ENCODE data around the gene BLVRB. TPM values are rescaled to one million over a fixed set of nuclear protein-coding genes. Genes with fewer than 3 reads are reported as not detected.
"Not testable (repeated sequence)": the region's sequence is repeated elsewhere in the genome, so short reads cannot be mapped to it uniquely, and the experiment has no call there.

Gene BLVRB
- total and polyA plus RNA-seq, 2 of the 8 experiments (the other 6 are each of a cell fraction or from before 2014, with no cell fraction given) = 28.7 to 182 TPM

GRCh38 chr19:40464059-40465024, 1.2 kb downstream of the BLVRB start (continued):
- TF ChIP-seq RBBP5 (IDR thresholded peaks at IDR 0.05; ENCODE audit: borderline replicate concordance, low read depth, low read length) = no peak
- peak; percentile 71 for TF ChIP-seq JUND (IDR thresholded peaks at IDR 0.05; ENCODE audit: low read length)
- no peak for TF ChIP-seq SIN3A (conservative IDR thresholded peaks at IDR 0.05 in 1 of 2, IDR thresholded peaks at IDR 0.05 in 1 of 2; ENCODE audit: low read depth in 1 of 2, low read length in 2 of 2)
- no peak for TF ChIP-seq NANOG (IDR thresholded peaks at IDR 0.05; ENCODE audit: insufficient read depth, low read depth, low read length, poor library complexity, severe bottlenecking)

GRCh38 chr19:40463587-40464037, 1.9 kb downstream of the BLVRB start:
- H3K23me2 ChIP-seq (ENCODE audit: low read depth, low read length); H3K14ac ChIP-seq (ENCODE audit: insufficient read length); H3K18ac ChIP-seq (ENCODE audit: extremely low read depth, low read length); H3K4me3 ChIP-seq (ENCODE audit: extremely low read depth in 1 of 4, insufficient read depth in 2 of 4, low read depth in 3 of 4, low read length in 4 of 4); H3K36me3 ChIP-seq (ENCODE audit: control insufficient read depth in 2 of 4, insufficient read depth in 4 of 4, low read length in 3 of 4); H3K9ac ChIP-seq (replicated peaks in 1 of 4; ENCODE audit: extremely low read depth in 1 of 4, low read depth in 3 of 4, low read length in 3 of 4); DNase-seq (ENCODE audit: low read depth in 1 of 2, low spot score in 2 of 2); H2BK5ac ChIP-seq (ENCODE audit: low read depth, low read length); H2BK120ac ChIP-seq (replicated peaks; ENCODE audit: low read depth, low read length); H3K4ac ChIP-seq (replicated peaks; ENCODE audit: insufficient read length, low read depth, low read length); H2BK20ac ChIP-seq (ENCODE audit: low read length); H2AFZ ChIP-seq (ENCODE audit: low read length); H2BK15ac ChIP-seq (ENCODE audit: low read length); H2AK5ac ChIP-seq (ENCODE audit: low read depth, low read length); H2BK12ac ChIP-seq (ENCODE audit: low read depth, low read length); H3K27ac ChIP-seq (ENCODE audit: low read depth, low read length); FAIRE-seq; H3K56ac ChIP-seq (replicated peaks; ENCODE audit: insufficient read length, low read depth, low read length); H4K20me1 ChIP-seq (replicated peaks in 1 of 2; ENCODE audit: control insufficient read depth in 1 of 2, insufficient read depth in 2 of 2, low read length in 2 of 2); H3K9me3 ChIP-seq (ENCODE audit: insufficient read depth in 2 of 2, low read depth in 1 of 2, low read length in 1 of 2); H3K79me1 ChIP-seq (ENCODE audit: low read depth, low read length); H3K4me2 ChIP-seq (ENCODE audit: insufficient read depth in 1 of 2, low read depth in 2 of 2, low read length in 2 of 2); H4K5ac ChIP-seq (ENCODE audit: insufficient read length, low read depth, low read length); H3K79me2 ChIP-seq (ENCODE audit: control insufficient read depth in 1 of 2, insufficient read depth in 2 of 2, low read length in 2 of 2); H4K8ac ChIP-seq (ENCODE audit: extremely low read depth, insufficient read depth, low read length); H4K91ac ChIP-seq (replicated peaks; ENCODE audit: insufficient read length, low read length); H3K23ac ChIP-seq (ENCODE audit: insufficient read length): not testable (repeated sequence)
- Histone ChIP-seq H3K27me3 (replicated peaks in 1 of 4; ENCODE audit: control insufficient read depth in 3 of 4, extremely low read depth in 1 of 4, insufficient read depth in 3 of 4, low read length in 3 of 4) (peaks cover 12 to 24% (median 22%) of the 10 kb centered on the region in 4 experiments), H3K4me1 (replicated peaks in 1 of 4; ENCODE audit: control insufficient read depth in 3 of 4, insufficient read depth in 4 of 4, low read length in 3 of 4) (peaks cover 0 to 15% (median 8%) of the 10 kb centered on the region in 4 experiments; a peak in 6 of 7 replicates)
- ChIA-PET CTCF (ENCODE audit: partially characterized antibody) (interaction anchor here (0.6 to 7.9 kb wide), 45 partner anchors 7 to 317 kb away, joined by 3 to 49 read pairs (median 5); partner anchors contain the start of genes PRX and SERTAD1), POLR2A (ENCODE audit: partially characterized antibody) (interaction anchor here (1.2 to 5.3 kb wide), 4 partner anchors 12 to 43 kb away, joined by 3 to 25 read pairs (median 8); partner anchors contain the start of gene SERTAD3)
- WGBS, 2 experiments (ENCODE audit: extremely low coverage in 1 of 2, insufficient coverage in 1 of 2, insufficient read length in 1 of 2, insufficient replicate concordance in 2 of 2, low coverage in 1 of 2, low lambda C conversion rate in 2 of 2, missing lambda C conversion rate in 1 of 2) = 80% methylated on average over 10 of the region's 12 CpGs; no CpG with 5 or more reads in 1 of the 2 experiments

All from H1 (cell line).